HEK293 (cell line): ENCODE data around the gene GRIN2A.

Source experiments
- CTCF ChIA-PET: fragments of 350-600 bp; formaldehyde crosslinking; extraction: SDS; loops from one replicate; lab custom pipeline; 2021; ENCODE audit warnings: antibody characterized with exemption; lab: Yijun Ruan, JAX
- POLR2A ChIA-PET: fragments of 300-600 bp; formaldehyde crosslinking; extraction: SDS; loops from one replicate; lab custom pipeline; 2020; ENCODE audit warnings: antibody characterized with exemption, inconsistent platforms; lab: Yijun Ruan, JAX
- H3K27ac ChIP-seq: fragments of 200-500 bp; sonication (Bioruptor generic); 2 replicates; pipeline ENCODE4 v1.5.1; 2014; ENCODE audit warnings: low read depth, low read length, control low read depth, inconsistent platforms; ENCODE audit errors: extremely low read depth
- H3K36me3 ChIP-seq, 2 experiments: fragments of 200-500 bp in 1 of 2; sonication (Bioruptor generic) in 1 of 2; 1 replicate in 1 of 2; 2 replicates in 1 of 2; pipeline ENCODE4 v1.5.1; 2014 to 2017; ENCODE audit warnings: inconsistent platforms in 2 of 2, low read length in 2 of 2; ENCODE audit not compliant: control insufficient read depth in 2 of 2, insufficient read depth in 1 of 2
- H3K4me1 ChIP-seq: fragments of 200-500 bp; sonication (Bioruptor generic); 2 replicates; pipeline ENCODE4 v1.5.1; 2014; ENCODE audit warnings: mild to moderate bottlenecking, low read length, inconsistent platforms; ENCODE audit not compliant: control insufficient read depth, insufficient read depth
- H3K4me3 ChIP-seq: 2 replicates; pipeline ENCODE4 v1.5.1; 2011; ENCODE audit warnings: low read depth, mild to moderate bottlenecking, control low read depth, low read length, moderate library complexity
- H3K9me3 ChIP-seq: fragments of 200-500 bp; sonication (Bioruptor generic); 2 replicates; pipeline ENCODE4 v1.5.1; 2014; ENCODE audit warnings: low read depth, low read length, inconsistent platforms; ENCODE audit not compliant: control insufficient read depth, insufficient read depth
- EGR2 ChIP-seq: fragments of 450-650 bp; formaldehyde crosslinking; IDR thresholded peaks from 2 replicates; pipeline ENCODE4 v1.5.1; 2016; ENCODE audit warnings: low read depth, missing biosample characterization, missing genetic modification characterization
- GLIS1 ChIP-seq: fragments of 450-650 bp; formaldehyde crosslinking; IDR thresholded peaks from 2 replicates; pipeline ENCODE4 v1.5.1; 2016; ENCODE audit warnings: missing biosample characterization, missing genetic modification characterization
- PRDM6 ChIP-seq: fragments of 450-650 bp; formaldehyde crosslinking; IDR thresholded peaks from 2 replicates; pipeline ENCODE4 v1.5.1; 2017; ENCODE audit warnings: missing biosample characterization, missing genetic modification characterization
- ZFHX2 ChIP-seq: fragments of 450-650 bp; formaldehyde crosslinking; conservative IDR thresholded peaks from 2 replicates; pipeline ENCODE4 v1.5.1; 2016; ENCODE audit warnings: missing biosample characterization, missing genetic modification characterization
- ZFP3 ChIP-seq: fragments of 450-650 bp; formaldehyde crosslinking; IDR thresholded peaks from 2 replicates; pipeline ENCODE4 v1.5.1; 2016; ENCODE audit warnings: low read depth, missing biosample characterization, missing genetic modification characterization
- ZNF138 ChIP-seq: fragments of 450-650 bp; formaldehyde crosslinking; IDR thresholded peaks from 2 replicates; pipeline ENCODE4 v1.5.1; 2016; ENCODE audit warnings: missing biosample characterization, missing genetic modification characterization, borderline replicate concordance
- ZNF146 ChIP-seq: fragments of 450-650 bp; formaldehyde crosslinking; IDR thresholded peaks from 2 replicates; pipeline ENCODE4 v1.5.1; 2016; ENCODE audit warnings: missing biosample characterization, missing genetic modification characterization
- ZNF366 ChIP-seq: fragments of 450-650 bp; formaldehyde crosslinking; conservative IDR thresholded peaks from 2 replicates; pipeline ENCODE4 v1.5.1; 2016; ENCODE audit warnings: missing biosample characterization, missing genetic modification characterization
- ZNF404 ChIP-seq: fragments of 450-650 bp; formaldehyde crosslinking; IDR thresholded peaks from 2 replicates; pipeline ENCODE4 v1.5.1; 2017; ENCODE audit warnings: missing biosample characterization, missing genetic modification characterization
- ZNF501 ChIP-seq: fragments of 450-650 bp; formaldehyde crosslinking; IDR thresholded peaks from 2 replicates; pipeline ENCODE4 v1.5.1; 2016; ENCODE audit warnings: missing biosample characterization, missing genetic modification characterization
- ZNF555 ChIP-seq: fragments of 450-650 bp; formaldehyde crosslinking; conservative IDR thresholded peaks from 2 replicates; pipeline ENCODE4 v1.5.1; 2017; ENCODE audit warnings: missing biosample characterization, mild to moderate bottlenecking, missing genetic modification characterization, inconsistent platforms
- ZNF777 ChIP-seq: fragments of 450-650 bp; formaldehyde crosslinking; IDR thresholded peaks from 2 replicates; pipeline ENCODE4 v1.5.1; 2017; ENCODE audit warnings: missing biosample characterization, missing genetic modification characterization, borderline replicate concordance
- ZNF837 ChIP-seq: fragments of 450-650 bp; formaldehyde crosslinking; IDR thresholded peaks from 2 replicates; pipeline ENCODE4 v1.5.1; 2016; ENCODE audit warnings: missing biosample characterization, missing genetic modification characterization
- TF ChIP-seq, protein P1 (sequence below): fragments of 450-650 bp; formaldehyde crosslinking; IDR thresholded peaks from 2 replicates; pipeline ENCODE4 v1.5.1; 2016; ENCODE audit warnings: missing biosample characterization, missing genetic modification characterization

The GRIN2A gene

DNA sequence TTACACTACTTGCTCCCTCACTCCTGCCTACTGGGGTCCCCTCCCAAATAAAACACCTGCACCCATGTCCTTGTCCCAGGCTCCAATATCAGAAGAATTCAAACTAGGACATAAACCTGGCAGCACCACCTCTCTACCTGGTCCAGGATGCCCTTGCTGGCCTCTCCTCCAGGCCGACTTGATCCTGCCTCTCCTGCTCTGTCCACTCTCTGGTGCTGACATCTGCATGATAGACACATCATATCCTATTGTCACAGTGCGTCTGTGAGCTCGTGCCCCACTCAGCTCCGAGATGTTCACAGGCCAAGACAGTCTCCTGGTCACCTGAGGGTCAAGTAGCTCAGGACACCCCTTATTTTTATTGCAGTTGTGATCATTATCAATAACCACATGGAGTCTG lies 31.5 kb upstream of the GRIN2A start (continued):
- no peak for TF ChIP-seq ZNF138 (tag by site-specific recombination)
- no peak for TF ChIP-seq ZNF501 (tag by site-specific recombination)
- TF ChIP-seq ZNF837: no peak
- TF ChIP-seq GLIS1 (tag by site-specific recombination): no peak

DNA sequence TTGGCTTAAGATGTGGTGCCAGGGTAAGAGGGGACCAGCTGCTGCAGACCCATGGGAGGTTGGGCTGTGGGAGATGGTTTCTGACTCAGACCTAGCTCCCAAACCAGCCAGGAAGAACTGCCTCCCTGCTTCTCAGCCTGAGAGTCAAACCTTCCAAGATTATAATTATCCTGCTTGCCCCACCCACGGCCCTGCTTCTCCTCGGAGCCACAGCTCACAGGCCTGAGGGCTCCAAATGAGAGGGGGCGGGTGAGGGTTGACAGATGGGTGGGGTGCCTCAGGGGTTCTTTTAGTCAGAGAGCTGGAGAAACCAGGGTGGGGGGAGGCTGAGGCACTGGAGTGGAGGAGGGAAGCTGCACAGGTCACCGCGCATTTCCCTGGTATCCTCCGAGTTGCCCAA lies 28.7 kb upstream of the GRIN2A start:
- Histone ChIP-seq H3K4me3 (no peak overlapping the region), H3K27ac (no peak overlapping the region), H3K9me3 (no peaks in the 10 kb centered on the region), H3K4me1 (no peaks in the 10 kb centered on the region), H3K36me3 (no peaks in the 10 kb centered on the region)
- no peak for TF ChIP-seq ZNF366 (tag by site-specific recombination)
- TF ChIP-seq ZNF555 (tag by site-specific recombination): no peak
- peak; percentile 56; the same call in 1 of the 2 replicates for TF ChIP-seq EGR2 (tag by site-specific recombination)
- TF ChIP-seq ZFHX2 (tag by site-specific recombination): peak; percentile 22; the same call in 1 of the 2 replicates
- POLR2A ChIA-PET: no interaction called here
- CTCF ChIA-PET: interaction anchor here (0.7 to 0.8 kb wide), 2 partner anchors 165 to 231 kb away, joined by 3 read pairs; no protein-coding TSS in a partner anchor

DNA sequence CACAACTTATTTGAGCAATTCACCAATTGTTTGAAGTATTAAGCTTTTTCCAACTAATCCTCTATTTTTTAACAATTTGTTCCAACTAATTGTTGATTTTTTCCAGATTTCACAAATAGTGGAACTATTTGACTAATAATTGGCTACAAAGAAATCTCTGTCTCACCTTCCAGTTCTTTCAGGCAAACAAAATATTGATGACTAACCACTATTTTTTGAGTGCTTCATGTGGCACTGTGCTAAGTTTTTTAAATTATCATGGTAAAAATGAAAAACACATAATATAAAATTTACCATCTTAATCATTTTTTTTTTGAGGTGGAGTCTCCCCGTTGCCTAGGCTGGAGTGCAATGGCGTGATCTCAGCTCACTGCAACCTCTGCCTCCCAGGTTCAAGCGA lies 24.6 kb upstream of the GRIN2A start:
- CTCF ChIA-PET: interaction anchor here (0.7 kb wide), 1 partner anchor 354 kb away, joined by 4 read pairs; no protein-coding TSS in a partner anchor

DNA sequence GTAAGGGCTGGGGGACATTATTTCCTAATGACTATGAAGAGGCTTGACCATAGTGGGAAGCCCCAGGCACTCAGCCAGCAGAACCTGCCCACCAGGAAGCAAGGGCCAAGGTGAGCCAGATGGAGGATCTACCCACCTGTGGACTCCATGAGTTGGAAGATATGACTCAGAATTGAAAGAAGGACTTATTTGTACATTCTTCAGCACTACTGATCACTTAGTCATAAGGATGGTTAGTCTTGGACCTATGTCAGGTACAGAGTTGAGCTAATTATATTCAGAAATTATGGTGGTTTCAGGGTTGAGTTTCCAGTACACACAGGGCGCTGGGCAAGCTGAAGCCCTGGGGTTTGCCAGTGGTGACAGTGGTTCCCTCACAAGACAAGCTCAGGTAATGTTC lies 24.0 kb upstream of the GRIN2A start:
- TF ChIP-seq ZNF404 (tag by site-specific recombination): no peak
- no peak for TF ChIP-seq ZNF146 (tag by site-specific recombination)
- TF ChIP-seq ZNF777: no peak
- TF ChIP-seq PRDM6 (tag by site-specific recombination): no peak
- CTCF ChIA-PET: interaction anchor here (0.7 kb wide), 1 partner anchor 355 kb away, joined by 4 read pairs; no protein-coding TSS in a partner anchor

More for the DNA sequence above, 24.6 kb upstream of the GRIN2A start:
- no peak overlapping the region for H3K27ac ChIP-seq
- H3K36me3 ChIP-seq: no peaks in the 10 kb centered on the region
- H3K4me1 ChIP-seq: no peaks in the 10 kb centered on the region
- no peaks in the 10 kb centered on the region for H3K9me3 ChIP-seq
- TF ChIP-seq, protein P1, sequence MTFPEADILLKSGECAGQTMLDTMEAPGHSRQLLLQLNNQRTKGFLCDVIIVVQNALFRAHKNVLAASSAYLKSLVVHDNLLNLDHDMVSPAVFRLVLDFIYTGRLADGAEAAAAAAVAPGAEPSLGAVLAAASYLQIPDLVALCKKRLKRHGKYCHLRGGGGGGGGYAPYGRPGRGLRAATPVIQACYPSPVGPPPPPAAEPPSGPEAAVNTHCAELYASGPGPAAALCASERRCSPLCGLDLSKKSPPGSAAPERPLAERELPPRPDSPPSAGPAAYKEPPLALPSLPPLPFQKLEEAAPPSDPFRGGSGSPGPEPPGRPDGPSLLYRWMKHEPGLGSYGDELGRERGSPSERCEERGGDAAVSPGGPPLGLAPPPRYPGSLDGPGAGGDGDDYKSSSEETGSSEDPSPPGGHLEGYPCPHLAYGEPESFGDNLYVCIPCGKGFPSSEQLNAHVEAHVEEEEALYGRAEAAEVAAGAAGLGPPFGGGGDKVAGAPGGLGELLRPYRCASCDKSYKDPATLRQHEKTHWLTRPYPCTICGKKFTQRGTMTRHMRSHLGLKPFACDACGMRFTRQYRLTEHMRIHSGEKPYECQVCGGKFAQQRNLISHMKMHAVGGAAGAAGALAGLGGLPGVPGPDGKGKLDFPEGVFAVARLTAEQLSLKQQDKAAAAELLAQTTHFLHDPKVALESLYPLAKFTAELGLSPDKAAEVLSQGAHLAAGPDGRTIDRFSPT (tag by site-specific recombination): no peak
- TF ChIP-seq ZFP3 (tag by site-specific recombination): no peak
- POLR2A ChIA-PET: no interaction called here
- H3K4me3 ChIP-seq: no peak overlapping the region

More for the DNA sequence above, 24.0 kb upstream of the GRIN2A start:
- Histone ChIP-seq H3K9me3 (no peaks in the 10 kb centered on the region), H3K4me3 (no peak overlapping the region), H3K27ac (no peak overlapping the region), H3K4me1 (no peaks in the 10 kb centered on the region), H3K36me3 (no peaks in the 10 kb centered on the region)
- POLR2A ChIA-PET: interaction anchor here (0.6 kb wide), 1 partner anchor 28 kb away, joined by 3 read pairs; no protein-coding TSS in a partner anchor
